Measurements from ENCODE around the gene ARHGAP15.

DNA sequence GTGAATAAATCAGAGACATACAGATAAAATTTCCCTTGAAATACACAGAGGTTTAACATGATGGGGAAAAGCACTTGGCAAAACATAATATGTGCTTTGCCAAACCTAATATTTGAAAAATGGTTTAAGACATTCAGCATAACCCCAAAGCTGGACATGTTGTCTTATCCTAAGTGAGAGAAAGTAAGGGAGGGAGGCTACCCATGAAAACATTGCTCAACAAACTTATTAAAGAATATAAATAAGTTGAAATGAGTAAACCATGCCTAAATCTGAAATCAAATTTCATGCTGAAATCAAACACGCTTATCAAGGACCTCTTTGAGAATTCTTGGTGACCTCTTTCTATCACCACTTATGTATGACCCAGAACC lies 81.2 kb downstream of the ARHGAP15 start:
- no peak for TF ChIP-seq FOXP2 (optimal IDR thresholded peaks at IDR 0.05; ENCODE audit: control extremely low read depth, extremely low read length, insufficient read depth)
- no peak for TF ChIP-seq EZH2 (IDR thresholded peaks at IDR 0.05)
